Mammary epithelial cell (primary cell): Measurements from ENCODE around the gene DRD4.

Source experiments
- EZH2 ChIP-seq: IDR thresholded peaks from 2 replicates; pipeline ENCODE4 v1.6.1; 2012; ENCODE audit warnings: low read length, inconsistent platforms, borderline replicate concordance
- TF ChIP-seq, protein P1 (sequence below), 2 donors: IDR thresholded peaks in 1 of 2; conservative IDR thresholded peaks in 1 of 2; 2 replicates each; pipeline ENCODE4 v1.5.1; 2011 to 2012; ENCODE audit warnings: inconsistent platforms in 2 of 2, low read length in 2 of 2, mild to moderate bottlenecking in 2 of 2, control low read depth in 1 of 2, low read depth in 1 of 2; ENCODE audit not compliant: insufficient read depth in 1 of 2; ENCODE audit errors: extremely low read depth in 1 of 2

DNA sequence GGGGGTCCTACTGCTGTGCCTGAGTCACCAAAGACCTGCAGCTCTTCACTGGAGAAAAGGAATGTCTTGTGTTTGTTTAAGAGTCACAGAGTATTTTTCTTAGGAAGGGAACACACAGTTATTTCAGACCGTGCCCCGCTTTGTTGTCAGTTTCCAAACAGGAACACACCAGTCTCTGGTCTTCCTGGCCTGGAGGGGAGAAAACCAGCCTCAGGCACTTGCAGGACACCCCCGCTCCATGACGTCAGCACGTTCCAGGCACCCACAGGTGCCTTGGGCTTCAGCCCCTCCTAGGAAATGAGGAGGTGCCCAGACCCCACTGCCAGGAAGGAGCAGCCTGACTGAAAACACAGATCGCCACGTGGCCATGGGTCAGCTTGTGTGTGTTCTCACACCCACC lies 52.6 kb downstream of the DRD4 start:
- TF ChIP-seq, protein P1, sequence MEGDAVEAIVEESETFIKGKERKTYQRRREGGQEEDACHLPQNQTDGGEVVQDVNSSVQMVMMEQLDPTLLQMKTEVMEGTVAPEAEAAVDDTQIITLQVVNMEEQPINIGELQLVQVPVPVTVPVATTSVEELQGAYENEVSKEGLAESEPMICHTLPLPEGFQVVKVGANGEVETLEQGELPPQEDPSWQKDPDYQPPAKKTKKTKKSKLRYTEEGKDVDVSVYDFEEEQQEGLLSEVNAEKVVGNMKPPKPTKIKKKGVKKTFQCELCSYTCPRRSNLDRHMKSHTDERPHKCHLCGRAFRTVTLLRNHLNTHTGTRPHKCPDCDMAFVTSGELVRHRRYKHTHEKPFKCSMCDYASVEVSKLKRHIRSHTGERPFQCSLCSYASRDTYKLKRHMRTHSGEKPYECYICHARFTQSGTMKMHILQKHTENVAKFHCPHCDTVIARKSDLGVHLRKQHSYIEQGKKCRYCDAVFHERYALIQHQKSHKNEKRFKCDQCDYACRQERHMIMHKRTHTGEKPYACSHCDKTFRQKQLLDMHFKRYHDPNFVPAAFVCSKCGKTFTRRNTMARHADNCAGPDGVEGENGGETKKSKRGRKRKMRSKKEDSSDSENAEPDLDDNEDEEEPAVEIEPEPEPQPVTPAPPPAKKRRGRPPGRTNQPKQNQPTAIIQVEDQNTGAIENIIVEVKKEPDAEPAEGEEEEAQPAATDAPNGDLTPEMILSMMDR (conservative IDR thresholded peaks at IDR 0.05 in 1 of 2, IDR thresholded peaks at IDR 0.05 in 1 of 2; ENCODE audit: extremely low read depth in 1 of 2, insufficient read depth in 1 of 2, low read depth in 1 of 2, low read length in 2 of 2): no peak
- no peak for TF ChIP-seq EZH2
